ENCODE data around the gene LST1.

Gene LST1

GRCh38 chr6:31609519-31610406 lies 23.7 kb downstream of the LST1 start:
- peak overlapping the region; percentile 44 for H3K27ac ChIP-seq
- no peak for TF ChIP-seq CTCF (conservative IDR thresholded peaks at IDR 0.05)

GRCh38 chr6:31610968-31611367 lies 24.9 kb downstream of the LST1 start:
- TF ChIP-seq CTCF (conservative IDR thresholded peaks at IDR 0.05): no peak
- no peak overlapping the region for H3K27ac ChIP-seq

GRCh38 chr6:31614075-31614619 lies 28.1 kb downstream of the LST1 start:
- no peak for TF ChIP-seq CTCF (conservative IDR thresholded peaks at IDR 0.05)
- H3K27ac ChIP-seq: peak overlapping the region; percentile 38; the same call in 1 of the 2 replicates

- TF ChIP-seq CTCF (conservative IDR thresholded peaks at IDR 0.05): no peak
- H3K27ac ChIP-seq: peak within 1 kb of the TSS; percentile 38; the same call in 1 of the 2 replicates
These were observed 28.9 kb downstream of the LST1 start, which contains the start of gene AIF1 for GRCh38 chr6:31614684-31615578. AIF1 (plus strand) TSS chr6:31615234; CDS start chr6:31615330, 96 bp downstream.

- no peak overlapping the region for H3K27ac ChIP-seq
- TF ChIP-seq CTCF (conservative IDR thresholded peaks at IDR 0.05): no peak
These were observed 29.7 kb downstream of the LST1 start for GRCh38 chr6:31615748-31616147.

- no peak for TF ChIP-seq CTCF (conservative IDR thresholded peaks at IDR 0.05)
- H3K27ac ChIP-seq: no peak overlapping the region
These were observed 30.9 kb downstream of the LST1 start for GRCh38 chr6:31617010-31617409.
